ENCODE data around the gene EFNB2. TPM values are rescaled to one million over a fixed set of nuclear protein-coding genes. Genes with fewer than 3 reads are reported as not detected.

Gene EFNB2
- total and polyA plus RNA-seq, 2 of the 13 experiments (the other 11 are each of a cell fraction or from before 2014, with no cell fraction given): 0.11 to 0.20 TPM

DNA sequence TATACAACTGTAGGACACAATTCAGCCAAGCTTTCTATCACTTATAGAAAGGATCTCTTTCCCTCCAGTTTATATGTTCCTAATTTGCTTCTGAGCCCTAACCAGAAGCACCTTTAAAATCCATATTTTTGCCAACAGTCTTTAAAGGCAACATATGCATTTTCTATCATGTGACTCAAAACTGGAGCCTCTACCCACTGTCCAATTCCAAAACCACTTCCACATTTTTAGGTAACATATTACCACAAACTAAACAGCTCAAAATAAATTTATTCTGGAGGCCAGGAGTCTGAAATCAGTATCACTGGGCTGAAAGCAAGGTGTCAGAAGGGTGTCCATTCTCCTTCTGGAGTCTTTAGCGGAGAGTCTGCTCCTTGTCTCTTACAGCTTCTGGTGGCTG lies 15.9 kb upstream of the EFNB2 start:
- H3K4me2 ChIP-seq (ENCODE audit: low read depth, low read length): no peak overlapping the region
- no peak overlapping the region for H3K9ac ChIP-seq (ENCODE audit: insufficient read depth, low read depth, low read length)
- BruUV-seq (replicated peaks): no TSS peak
- no peaks in the 10 kb centered on the region for H3K27me3 ChIP-seq (ENCODE audit: control insufficient read depth in 1 of 2, insufficient read depth in 2 of 2, low read length in 2 of 2)
- H3K4me1 ChIP-seq (ENCODE audit: insufficient read depth, low read length): no peaks in the 10 kb centered on the region
- H2AFZ ChIP-seq (ENCODE audit: low read length): no peak overlapping the region
- in situ Hi-C loops (cut with HindIII; ENCODE audit: extremely low pct_ligation_motif_present, low pct_unique_long_range_greater_than_20kb): no loop called here
- H3K27ac ChIP-seq (ENCODE audit: extremely low read length, insufficient read depth, low read length): no peak overlapping the region
- DNase-seq (ENCODE audit: low spot score) (no peak), ATAC-seq (no peak), FAIRE-seq (no peak)
- intact Hi-C loops (cut with micrococcal nuclease; ENCODE audit: unreplicated experiment): loop anchor here (5.0 kb wide), 2 partner anchors 366 to 571 kb away; no protein-coding TSS in a partner anchor
- H3K79me2 ChIP-seq (ENCODE audit: insufficient read depth, low read length): peaks cover 34% of the 10 kb centered on the region
- POLR2A ChIA-PET: no interaction called here
- H3K9me3 ChIP-seq (ENCODE audit: low read length): no peaks in the 10 kb centered on the region
- WGBS (ENCODE audit: low lambda C conversion rate): 100% methylated on average over 1 of the region's 1 CpG
- H3K4me3 ChIP-seq (replicated peaks in 1 of 3; ENCODE audit: insufficient read depth in 1 of 3, low read depth in 2 of 3, low read length in 3 of 3): no peak overlapping the region
- CTCF ChIA-PET (ENCODE audit: low intra/inter-chr PET ratio, low total read pairs): no interaction called here
- H3K36me3 ChIP-seq (replicated peaks in 1 of 2; ENCODE audit: control insufficient read depth in 1 of 2, insufficient read depth in 2 of 2, low read length in 2 of 2): peaks cover 7 to 62% of the 10 kb centered on the region in 2 experiments; a peak in 4 of 5 replicates
- H4K20me1 ChIP-seq (ENCODE audit: insufficient read depth, low read length): peaks cover 10% of the 10 kb centered on the region
- TF ChIP-seq ISX (CRISPR knock-in tag; conservative IDR thresholded peaks at IDR 0.05) (no peak), HES4 (CRISPR knock-in tag; IDR thresholded peaks at IDR 0.05; ENCODE audit: borderline replicate concordance) (no peak), TBL1XR1 (IDR thresholded peaks at IDR 0.05; ENCODE audit: borderline replicate concordance, low read length, partially characterized antibody) (no peak), ARNT2 (CRISPR knock-in tag; IDR thresholded peaks at IDR 0.05; ENCODE audit: low read depth) (no peak), PHF8 (CRISPR knock-in tag; IDR thresholded peaks at IDR 0.05) (no peak), CENPX (CRISPR knock-in tag; IDR thresholded peaks at IDR 0.05) (no peak)
- TF ChIP-seq, protein P1, sequence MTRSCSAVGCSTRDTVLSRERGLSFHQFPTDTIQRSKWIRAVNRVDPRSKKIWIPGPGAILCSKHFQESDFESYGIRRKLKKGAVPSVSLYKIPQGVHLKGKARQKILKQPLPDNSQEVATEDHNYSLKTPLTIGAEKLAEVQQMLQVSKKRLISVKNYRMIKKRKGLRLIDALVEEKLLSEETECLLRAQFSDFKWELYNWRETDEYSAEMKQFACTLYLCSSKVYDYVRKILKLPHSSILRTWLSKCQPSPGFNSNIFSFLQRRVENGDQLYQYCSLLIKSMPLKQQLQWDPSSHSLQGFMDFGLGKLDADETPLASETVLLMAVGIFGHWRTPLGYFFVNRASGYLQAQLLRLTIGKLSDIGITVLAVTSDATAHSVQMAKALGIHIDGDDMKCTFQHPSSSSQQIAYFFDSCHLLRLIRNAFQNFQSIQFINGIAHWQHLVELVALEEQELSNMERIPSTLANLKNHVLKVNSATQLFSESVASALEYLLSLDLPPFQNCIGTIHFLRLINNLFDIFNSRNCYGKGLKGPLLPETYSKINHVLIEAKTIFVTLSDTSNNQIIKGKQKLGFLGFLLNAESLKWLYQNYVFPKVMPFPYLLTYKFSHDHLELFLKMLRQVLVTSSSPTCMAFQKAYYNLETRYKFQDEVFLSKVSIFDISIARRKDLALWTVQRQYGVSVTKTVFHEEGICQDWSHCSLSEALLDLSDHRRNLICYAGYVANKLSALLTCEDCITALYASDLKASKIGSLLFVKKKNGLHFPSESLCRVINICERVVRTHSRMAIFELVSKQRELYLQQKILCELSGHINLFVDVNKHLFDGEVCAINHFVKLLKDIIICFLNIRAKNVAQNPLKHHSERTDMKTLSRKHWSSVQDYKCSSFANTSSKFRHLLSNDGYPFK (CRISPR knock-in tag; IDR thresholded peaks at IDR 0.05; ENCODE audit: borderline replicate concordance): no peak
- TF ChIP-seq, protein P2, sequence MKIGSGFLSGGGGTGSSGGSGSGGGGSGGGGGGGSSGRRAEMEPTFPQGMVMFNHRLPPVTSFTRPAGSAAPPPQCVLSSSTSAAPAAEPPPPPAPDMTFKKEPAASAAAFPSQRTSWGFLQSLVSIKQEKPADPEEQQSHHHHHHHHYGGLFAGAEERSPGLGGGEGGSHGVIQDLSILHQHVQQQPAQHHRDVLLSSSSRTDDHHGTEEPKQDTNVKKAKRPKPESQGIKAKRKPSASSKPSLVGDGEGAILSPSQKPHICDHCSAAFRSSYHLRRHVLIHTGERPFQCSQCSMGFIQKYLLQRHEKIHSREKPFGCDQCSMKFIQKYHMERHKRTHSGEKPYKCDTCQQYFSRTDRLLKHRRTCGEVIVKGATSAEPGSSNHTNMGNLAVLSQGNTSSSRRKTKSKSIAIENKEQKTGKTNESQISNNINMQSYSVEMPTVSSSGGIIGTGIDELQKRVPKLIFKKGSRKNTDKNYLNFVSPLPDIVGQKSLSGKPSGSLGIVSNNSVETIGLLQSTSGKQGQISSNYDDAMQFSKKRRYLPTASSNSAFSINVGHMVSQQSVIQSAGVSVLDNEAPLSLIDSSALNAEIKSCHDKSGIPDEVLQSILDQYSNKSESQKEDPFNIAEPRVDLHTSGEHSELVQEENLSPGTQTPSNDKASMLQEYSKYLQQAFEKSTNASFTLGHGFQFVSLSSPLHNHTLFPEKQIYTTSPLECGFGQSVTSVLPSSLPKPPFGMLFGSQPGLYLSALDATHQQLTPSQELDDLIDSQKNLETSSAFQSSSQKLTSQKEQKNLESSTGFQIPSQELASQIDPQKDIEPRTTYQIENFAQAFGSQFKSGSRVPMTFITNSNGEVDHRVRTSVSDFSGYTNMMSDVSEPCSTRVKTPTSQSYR (CRISPR knock-in tag; IDR thresholded peaks at IDR 0.05; ENCODE audit: borderline replicate concordance): no peak
- TF ChIP-seq, protein P3, sequence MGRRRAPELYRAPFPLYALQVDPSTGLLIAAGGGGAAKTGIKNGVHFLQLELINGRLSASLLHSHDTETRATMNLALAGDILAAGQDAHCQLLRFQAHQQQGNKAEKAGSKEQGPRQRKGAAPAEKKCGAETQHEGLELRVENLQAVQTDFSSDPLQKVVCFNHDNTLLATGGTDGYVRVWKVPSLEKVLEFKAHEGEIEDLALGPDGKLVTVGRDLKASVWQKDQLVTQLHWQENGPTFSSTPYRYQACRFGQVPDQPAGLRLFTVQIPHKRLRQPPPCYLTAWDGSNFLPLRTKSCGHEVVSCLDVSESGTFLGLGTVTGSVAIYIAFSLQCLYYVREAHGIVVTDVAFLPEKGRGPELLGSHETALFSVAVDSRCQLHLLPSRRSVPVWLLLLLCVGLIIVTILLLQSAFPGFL (CRISPR knock-in tag; IDR thresholded peaks at IDR 0.05): no peak
